Measurements from ENCODE around the gene CPSF7.

DNA sequence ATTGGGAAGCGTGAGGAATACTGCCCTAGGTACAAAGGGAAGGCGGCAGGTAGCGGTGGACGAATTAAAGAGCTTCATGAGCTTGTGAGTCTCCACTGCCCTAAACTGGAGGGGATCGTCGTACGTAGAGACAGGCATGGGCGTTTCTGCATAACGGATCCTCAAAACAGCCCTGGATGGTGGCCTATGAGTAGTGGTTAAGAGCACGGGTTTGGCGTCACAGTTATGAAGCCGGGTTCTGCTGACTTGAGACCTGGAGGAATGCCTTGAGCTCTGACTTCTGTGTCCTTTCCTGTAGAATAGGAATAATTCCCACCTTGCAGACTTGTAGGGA lies 67.3 kb downstream of the CPSF7 start:
- TF ChIP-seq, protein P1, sequence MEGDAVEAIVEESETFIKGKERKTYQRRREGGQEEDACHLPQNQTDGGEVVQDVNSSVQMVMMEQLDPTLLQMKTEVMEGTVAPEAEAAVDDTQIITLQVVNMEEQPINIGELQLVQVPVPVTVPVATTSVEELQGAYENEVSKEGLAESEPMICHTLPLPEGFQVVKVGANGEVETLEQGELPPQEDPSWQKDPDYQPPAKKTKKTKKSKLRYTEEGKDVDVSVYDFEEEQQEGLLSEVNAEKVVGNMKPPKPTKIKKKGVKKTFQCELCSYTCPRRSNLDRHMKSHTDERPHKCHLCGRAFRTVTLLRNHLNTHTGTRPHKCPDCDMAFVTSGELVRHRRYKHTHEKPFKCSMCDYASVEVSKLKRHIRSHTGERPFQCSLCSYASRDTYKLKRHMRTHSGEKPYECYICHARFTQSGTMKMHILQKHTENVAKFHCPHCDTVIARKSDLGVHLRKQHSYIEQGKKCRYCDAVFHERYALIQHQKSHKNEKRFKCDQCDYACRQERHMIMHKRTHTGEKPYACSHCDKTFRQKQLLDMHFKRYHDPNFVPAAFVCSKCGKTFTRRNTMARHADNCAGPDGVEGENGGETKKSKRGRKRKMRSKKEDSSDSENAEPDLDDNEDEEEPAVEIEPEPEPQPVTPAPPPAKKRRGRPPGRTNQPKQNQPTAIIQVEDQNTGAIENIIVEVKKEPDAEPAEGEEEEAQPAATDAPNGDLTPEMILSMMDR (IDR thresholded peaks at IDR 0.05), result no peak
- TF ChIP-seq POLR2A (IDR thresholded peaks at IDR 0.05; ENCODE audit: low read depth) (no peak), EP300 (IDR thresholded peaks at IDR 0.05) (no peak)
